KBM-7 (cell line): ENCODE measurements around the gene PPP5C.
"Not testable (repeated sequence)": the region's sequence is repeated elsewhere in the genome, so short reads cannot be mapped to it uniquely, and the experiment has no call there.

Experiments
- DNase-seq: peaks from one replicate; pipeline ENCODE4 v3.0.0-alpha.2; 2015
- in situ Hi-C: fragments of 300-500 bp; cut with MboI; formaldehyde crosslinking; loops from 2 replicates; pipeline ENCODE4 v1.14.3; 2020; ENCODE audit warnings: low sequenced_read_pairs, low pct_unique_long_range_greater_than_20kb, mixed read lengths

The PPP5C gene

GRCh38 chr19:46414899-46415298 is 68.0 kb downstream of the PPP5C start:
- in situ Hi-C loops, DNase-seq: not testable (repeated sequence)

DNA sequence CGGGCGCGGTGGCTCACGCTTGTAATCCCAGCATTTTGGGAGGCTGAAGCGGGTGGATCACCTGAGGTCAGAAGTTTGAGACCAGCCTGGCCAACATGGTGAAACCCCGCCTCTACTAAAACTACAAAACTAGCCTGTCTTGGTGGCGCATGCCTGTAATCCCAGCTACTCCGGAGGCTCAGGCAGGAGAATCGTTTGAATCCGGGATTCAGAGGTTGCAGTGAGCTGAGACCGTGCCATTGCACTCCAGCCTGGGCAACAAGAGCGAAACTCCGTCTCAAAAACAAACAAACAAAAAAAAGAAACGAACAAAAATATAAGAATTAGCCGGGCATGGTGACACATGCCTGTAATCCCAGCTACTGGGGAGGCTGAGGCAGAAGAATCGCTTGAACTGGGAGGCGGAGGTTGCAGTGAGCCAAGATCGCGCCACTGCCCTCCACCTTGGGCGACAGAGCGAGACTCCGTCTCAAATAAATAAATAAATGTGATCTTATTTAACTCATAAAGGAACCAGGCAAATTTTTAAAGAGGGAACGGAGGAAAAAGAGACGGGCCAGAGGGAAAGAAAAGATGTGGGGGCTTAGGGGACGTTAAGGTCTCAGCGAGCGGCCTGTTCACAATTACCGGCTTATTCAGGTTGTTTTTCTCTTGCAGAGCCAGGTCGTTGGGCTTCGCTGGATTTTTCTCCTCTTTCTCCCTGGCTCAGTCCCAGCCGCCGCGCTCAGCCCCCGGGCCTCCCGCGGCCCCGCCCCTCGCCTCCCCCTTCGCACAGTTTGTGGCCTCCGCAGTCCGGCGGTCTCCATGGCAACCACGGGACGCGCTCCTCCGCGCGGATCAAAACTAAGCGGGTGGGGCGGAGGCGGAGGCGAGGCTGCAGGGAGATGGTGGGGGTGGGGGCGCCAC is 69.2 kb downstream of the PPP5C start:
- in situ Hi-C loops: not testable (repeated sequence)
- DNase-seq: peak; percentile 78

- no peak for DNase-seq
- in situ Hi-C loops: no loop called here
Observed at GRCh38 chr19:46420056-46420455, 73.2 kb downstream of the PPP5C start.

- no peak for DNase-seq
- in situ Hi-C loops: no loop called here
Observed at GRCh38 chr19:46422344-46422743, 75.5 kb downstream of the PPP5C start.

- no peak for DNase-seq
- in situ Hi-C loops: no loop called here
Observed at GRCh38 chr19:46423188-46423587, 76.3 kb downstream of the PPP5C start.

DNA sequence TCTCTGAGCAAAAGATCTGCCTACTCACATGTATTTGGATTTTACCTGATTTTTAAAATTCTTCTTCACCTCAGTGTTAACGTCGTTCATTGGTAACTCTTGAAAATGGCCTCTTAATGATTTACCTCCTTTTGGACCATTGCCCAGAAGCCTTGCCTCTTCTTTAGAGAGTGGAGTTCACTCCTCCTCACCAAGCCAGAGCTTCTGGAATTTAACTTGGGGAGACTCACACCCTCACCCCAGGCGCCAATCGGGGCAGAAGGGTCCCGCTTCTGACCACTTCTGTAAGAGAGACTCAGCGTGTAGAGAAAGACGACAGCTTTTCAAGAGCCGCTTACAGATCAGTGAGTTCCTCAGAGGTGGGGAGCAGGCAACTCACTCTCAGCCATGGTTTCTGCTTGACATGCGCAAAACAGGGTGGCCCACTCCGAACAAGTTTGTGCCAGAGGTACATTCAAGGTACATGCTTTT is 79.2 kb downstream of the PPP5C start:
- no peak for DNase-seq
- in situ Hi-C loops: no loop called here

DNA sequence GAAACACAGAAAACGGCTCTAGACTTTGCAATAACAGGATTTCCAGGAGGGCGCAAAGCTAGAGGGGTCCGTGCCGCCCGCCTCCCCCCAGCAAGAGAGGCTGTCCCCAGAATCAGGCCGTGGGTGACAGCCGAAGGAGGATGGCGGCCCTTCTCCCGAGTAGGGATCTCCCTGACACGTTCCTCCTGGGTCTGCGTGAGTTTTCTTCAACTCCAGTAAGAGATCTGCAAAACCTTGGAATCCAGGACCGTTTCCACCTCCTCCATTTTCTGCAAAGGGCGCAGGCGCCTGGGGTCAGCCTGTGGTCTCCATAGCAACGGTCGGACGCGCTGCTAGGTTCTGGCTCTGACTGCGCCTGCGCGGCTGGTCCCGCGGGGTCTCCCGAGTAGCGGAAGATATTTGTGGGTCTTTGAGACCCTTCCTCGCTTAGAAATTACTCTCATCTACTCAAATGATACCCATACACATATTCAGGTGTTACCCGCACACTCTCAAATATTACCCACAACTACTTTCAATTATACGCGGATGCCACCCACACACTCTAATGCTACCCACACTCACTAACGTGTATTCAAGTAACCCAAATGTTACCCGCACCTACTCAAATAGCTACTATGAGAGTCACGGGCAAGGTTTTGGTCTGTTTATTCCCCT is 79.7 kb downstream of the PPP5C start:
- DNase-seq: peak; percentile 36
- in situ Hi-C loops: no loop called here

DNA sequence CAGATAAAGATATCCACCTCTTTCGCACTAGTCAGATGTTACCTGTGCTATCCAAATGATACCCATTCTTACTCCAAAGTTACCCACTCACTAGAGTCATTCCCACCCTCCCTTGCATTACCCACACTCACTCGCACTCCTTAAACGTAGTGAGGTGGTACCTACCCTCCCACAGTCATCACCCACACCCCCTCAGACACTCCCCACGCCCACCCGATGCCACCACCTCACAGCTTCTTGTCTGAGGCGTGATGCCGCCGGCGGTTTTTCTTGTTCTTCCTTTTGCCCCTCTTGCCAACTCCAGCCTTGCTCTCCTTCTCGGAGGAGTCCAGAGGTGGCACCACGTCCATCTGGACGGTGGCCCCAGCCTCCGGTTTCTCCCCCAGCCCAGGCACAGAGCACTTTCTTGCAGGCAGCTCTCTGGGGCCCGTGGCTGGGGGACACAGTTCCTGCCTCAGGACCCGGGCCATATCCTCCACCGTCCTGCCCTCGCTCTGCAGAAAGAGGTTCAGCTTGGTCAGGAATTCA is 80.7 kb downstream of the PPP5C start:
- DNase-seq: no peak
- in situ Hi-C loops: no loop called here

GRCh38 chr19:46428239-46429135 is 81.6 kb downstream of the PPP5C start, which contains the start of gene PNMA8C:
PNMA8C (minus strand) TSS chr19:46428936; CDS start chr19:46428359, 577 bp downstream.
- DNase-seq: peak; percentile 72
- in situ Hi-C loops: no loop called here

GRCh38 chr19:46429999-46430398 is 83.1 kb downstream of the PPP5C start:
- no peak for DNase-seq
- in situ Hi-C loops: no loop called here

DNA sequence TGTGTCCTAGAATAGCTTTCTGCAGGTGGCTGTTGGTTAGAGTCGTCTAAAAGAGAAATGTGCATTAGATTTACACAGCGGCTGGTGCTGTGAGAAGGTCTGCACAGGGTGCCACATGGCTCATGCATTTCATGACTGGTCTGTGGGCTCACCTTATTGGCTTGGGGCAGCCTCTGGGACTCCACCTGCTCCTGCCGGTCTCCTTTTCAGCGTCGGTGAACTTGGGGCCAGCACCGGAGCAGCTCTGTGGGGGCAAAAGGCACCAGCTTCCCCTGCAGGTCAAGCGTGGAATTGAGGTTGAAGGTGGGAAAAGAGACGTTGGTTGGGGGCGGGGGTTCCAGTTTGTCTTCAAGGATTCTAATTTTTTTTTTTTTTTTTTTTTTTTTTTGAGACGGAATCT is 84.9 kb downstream of the PPP5C start:
- in situ Hi-C loops: no loop called here
- peak; percentile 35 for DNase-seq

DNA sequence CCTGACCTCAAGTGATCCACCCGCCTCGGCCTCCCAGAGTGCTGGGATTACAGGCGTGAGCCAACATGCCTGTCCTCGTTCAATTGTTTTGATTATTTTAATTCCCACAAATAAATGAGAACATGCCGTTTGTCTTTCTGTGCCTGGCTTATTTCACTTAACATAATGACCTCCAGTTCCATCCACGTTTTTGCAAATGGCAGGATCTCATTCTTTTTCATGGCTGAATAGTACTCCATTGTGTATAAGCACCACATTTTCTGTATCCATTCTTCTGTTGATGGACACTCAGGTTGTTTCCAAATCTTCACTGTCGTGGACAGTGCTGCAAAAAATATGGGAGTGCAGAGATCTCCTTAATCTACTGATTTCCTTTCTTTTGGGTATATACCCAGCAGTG is 86.6 kb downstream of the PPP5C start:
- in situ Hi-C loops, DNase-seq: not testable (repeated sequence)

DNA sequence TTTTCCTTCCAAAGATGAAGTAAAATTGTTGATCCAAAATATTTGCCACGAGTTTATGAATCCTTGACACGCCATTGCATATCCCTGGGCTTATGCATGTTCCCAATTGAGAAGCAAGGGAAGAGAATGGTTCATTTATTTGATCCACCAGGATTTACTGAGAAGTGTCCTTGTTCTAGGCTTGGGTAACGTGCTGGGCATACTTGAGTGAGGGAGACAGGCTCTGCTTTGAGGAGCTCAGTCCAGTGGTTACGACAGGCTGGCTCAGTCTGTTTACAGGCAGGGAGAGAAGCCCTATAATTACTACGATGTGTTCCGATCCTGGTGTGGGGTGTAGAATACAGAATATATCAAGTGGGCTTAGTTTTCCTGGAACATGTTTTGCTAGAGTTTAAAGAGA is 88.1 kb downstream of the PPP5C start:
- DNase-seq: no peak
- in situ Hi-C loops: no loop called here

DNA sequence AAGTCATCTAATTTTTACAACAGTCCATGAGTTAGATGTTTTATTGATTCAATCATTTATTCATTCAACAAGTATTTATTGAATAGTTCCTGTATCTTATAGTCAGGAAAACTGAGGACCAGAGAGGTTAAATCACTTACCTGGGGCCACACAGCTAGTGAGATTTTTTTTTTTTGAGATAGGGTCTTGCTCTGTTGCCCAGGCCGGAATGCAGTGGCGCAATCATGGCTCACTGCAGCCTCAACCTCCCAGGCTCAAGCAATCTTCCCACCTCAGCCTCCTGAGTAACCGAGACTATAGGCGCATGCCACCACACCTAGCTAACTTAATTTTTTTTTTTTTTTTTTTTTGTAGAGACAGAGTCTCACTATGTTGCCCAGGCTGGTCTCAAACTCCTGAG is 88.8 kb downstream of the PPP5C start:
- DNase-seq, in situ Hi-C loops: not testable (repeated sequence)
